ENCODE results near the gene SNHG17. TPM values are rescaled to one million over a fixed set of nuclear protein-coding genes. Genes with fewer than 3 reads are reported as not detected.

Gene SNHG17
- total RNA-seq, 1 donor from 2014 or later, result 39.3 TPM

- H3K4me1 Mint-ChIP-seq (ENCODE audit: low read depth, unreplicated experiment), result peaks cover 11% of the 10 kb centered on the region
- peaks cover 7% of the 10 kb centered on the region for H3K4me1 ChIP-seq (ENCODE audit: insufficient read depth, low read length)
- H3K4me3 Mint-ChIP-seq (ENCODE audit: unreplicated experiment), result peak overlapping the region; percentile 88
- H3K9ac ChIP-seq (ENCODE audit: low read length), result peak overlapping the region; percentile 90
- H3K79me2 ChIP-seq (ENCODE audit: insufficient read depth, low read length), result peaks cover 44% of the 10 kb centered on the region
- peak overlapping the region; percentile 86 for H3K27ac Mint-ChIP-seq (ENCODE audit: unreplicated experiment)
- peak overlapping the region; percentile 83 for H3K27ac ChIP-seq (ENCODE audit: low read depth, low read length)
- H4K20me1 ChIP-seq (ENCODE audit: insufficient read depth, low read length), result peaks cover 37% of the 10 kb centered on the region
- no peak for FAIRE-seq
- DNase-seq (ENCODE audit: low read depth), result no peak
- peaks cover 8% of the 10 kb centered on the region for H3K27me3 Mint-ChIP-seq (ENCODE audit: low read depth, unreplicated experiment)
- H3K9me3 Mint-ChIP-seq (ENCODE audit: unreplicated experiment), result peaks cover 2% of the 10 kb centered on the region
- H3K36me3 Mint-ChIP-seq (ENCODE audit: low read depth, unreplicated experiment), result no peaks in the 10 kb centered on the region
- H3K27me3 ChIP-seq (ENCODE audit: insufficient read depth, low read length), result peaks cover 8% of the 10 kb centered on the region
- peaks cover 5% of the 10 kb centered on the region for H3K36me3 ChIP-seq (ENCODE audit: insufficient read depth, low read length)
- H3K4me3 ChIP-seq (ENCODE audit: insufficient read depth, low read depth, low read length), result peak overlapping the region; percentile 81
- H3K4me2 ChIP-seq (ENCODE audit: low read length), result peak overlapping the region; percentile 93
- no peak for TF ChIP-seq EZH2 (IDR thresholded peaks at IDR 0.05; ENCODE audit: insufficient read depth, low read length)
- no peak for TF ChIP-seq CTCF (IDR thresholded peaks at IDR 0.05; ENCODE audit: insufficient read depth, low read depth, low read length)
- H2AFZ ChIP-seq (ENCODE audit: low read depth, low read length), result peak overlapping the region; percentile 98
- no peaks in the 10 kb centered on the region for H3K9me3 ChIP-seq (ENCODE audit: insufficient read depth, low read depth, low read length)
Observed at GRCh38 chr20:38471987-38472512, 36.9 kb upstream of the SNHG17 start.

GRCh38 chr20:38471245-38471644 is 36.1 kb upstream of the SNHG17 start:
- Mint-ChIP-seq H3K27me3 (ENCODE audit: low read depth, unreplicated experiment) (peaks cover 8% of the 10 kb centered on the region), H3K4me3 (ENCODE audit: unreplicated experiment) (no peak overlapping the region)
- peak overlapping the region; percentile 27 for H2AFZ ChIP-seq (ENCODE audit: low read depth, low read length)

More at GRCh38 chr20:38471245-38471644, 36.1 kb upstream of the SNHG17 start:
- FAIRE-seq (no peak), DNase-seq (ENCODE audit: low read depth) (no peak)
- H3K36me3 Mint-ChIP-seq (ENCODE audit: low read depth, unreplicated experiment), result no peaks in the 10 kb centered on the region
- H3K27ac ChIP-seq (ENCODE audit: low read depth, low read length), result no peak overlapping the region
- H4K20me1 ChIP-seq (ENCODE audit: insufficient read depth, low read length), result peaks cover 30% of the 10 kb centered on the region
- no peak overlapping the region for H3K27ac Mint-ChIP-seq (ENCODE audit: unreplicated experiment)
- H3K4me2 ChIP-seq (ENCODE audit: low read length), result no peak overlapping the region
- peaks cover 11% of the 10 kb centered on the region for H3K4me1 Mint-ChIP-seq (ENCODE audit: low read depth, unreplicated experiment)
- peaks cover 5% of the 10 kb centered on the region for H3K36me3 ChIP-seq (ENCODE audit: insufficient read depth, low read length)
- H3K27me3 ChIP-seq (ENCODE audit: insufficient read depth, low read length), result peaks cover 8% of the 10 kb centered on the region
- H3K4me3 ChIP-seq (ENCODE audit: insufficient read depth, low read depth, low read length), result no peak overlapping the region
- H3K9me3 ChIP-seq (ENCODE audit: insufficient read depth, low read depth, low read length), result no peaks in the 10 kb centered on the region
- TF ChIP-seq EZH2 (IDR thresholded peaks at IDR 0.05; ENCODE audit: insufficient read depth, low read length) (no peak), CTCF (IDR thresholded peaks at IDR 0.05; ENCODE audit: insufficient read depth, low read depth, low read length) (no peak)
- peaks cover 7% of the 10 kb centered on the region for H3K4me1 ChIP-seq (ENCODE audit: insufficient read depth, low read length)
- H3K79me2 ChIP-seq (ENCODE audit: insufficient read depth, low read length), result peaks cover 36% of the 10 kb centered on the region
- H3K9ac ChIP-seq (ENCODE audit: low read length), result no peak overlapping the region
- peaks cover 2% of the 10 kb centered on the region for H3K9me3 Mint-ChIP-seq (ENCODE audit: unreplicated experiment)

Data from astrocyte (in vitro differentiated cells and primary cell).